ENCODE data around the gene PIK3R2.

DNA sequence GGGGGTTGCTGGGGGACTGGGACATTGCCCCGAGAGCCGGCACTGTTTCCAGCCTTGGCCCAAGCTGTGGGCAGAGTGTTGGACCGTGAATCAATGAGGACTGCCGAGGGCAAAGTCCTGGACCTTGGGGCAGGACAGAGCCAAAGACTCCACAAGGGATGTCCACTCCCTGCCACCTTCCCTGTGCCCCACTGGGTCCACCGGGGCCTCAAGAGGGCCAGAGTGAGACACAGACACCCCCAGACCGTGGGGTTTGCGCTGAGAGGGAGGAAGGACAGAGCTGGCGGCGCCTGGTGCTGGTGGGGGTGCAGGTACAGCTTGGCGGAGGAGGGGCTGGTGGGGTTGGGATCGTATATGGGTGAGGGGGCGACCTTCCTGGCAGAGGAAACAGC is 43.6 kb upstream of the PIK3R2 start:
- TF ChIP-seq, protein P1, sequence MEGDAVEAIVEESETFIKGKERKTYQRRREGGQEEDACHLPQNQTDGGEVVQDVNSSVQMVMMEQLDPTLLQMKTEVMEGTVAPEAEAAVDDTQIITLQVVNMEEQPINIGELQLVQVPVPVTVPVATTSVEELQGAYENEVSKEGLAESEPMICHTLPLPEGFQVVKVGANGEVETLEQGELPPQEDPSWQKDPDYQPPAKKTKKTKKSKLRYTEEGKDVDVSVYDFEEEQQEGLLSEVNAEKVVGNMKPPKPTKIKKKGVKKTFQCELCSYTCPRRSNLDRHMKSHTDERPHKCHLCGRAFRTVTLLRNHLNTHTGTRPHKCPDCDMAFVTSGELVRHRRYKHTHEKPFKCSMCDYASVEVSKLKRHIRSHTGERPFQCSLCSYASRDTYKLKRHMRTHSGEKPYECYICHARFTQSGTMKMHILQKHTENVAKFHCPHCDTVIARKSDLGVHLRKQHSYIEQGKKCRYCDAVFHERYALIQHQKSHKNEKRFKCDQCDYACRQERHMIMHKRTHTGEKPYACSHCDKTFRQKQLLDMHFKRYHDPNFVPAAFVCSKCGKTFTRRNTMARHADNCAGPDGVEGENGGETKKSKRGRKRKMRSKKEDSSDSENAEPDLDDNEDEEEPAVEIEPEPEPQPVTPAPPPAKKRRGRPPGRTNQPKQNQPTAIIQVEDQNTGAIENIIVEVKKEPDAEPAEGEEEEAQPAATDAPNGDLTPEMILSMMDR (conservative IDR thresholded peaks at IDR 0.05; ENCODE audit: low read depth, low read length), result no peak
- TF ChIP-seq EZH2 (IDR thresholded peaks at IDR 0.05; ENCODE audit: borderline replicate concordance, low read depth, low read length, poor library complexity, severe bottlenecking), result no peak

Data from A673 (cell line).